GM21723 (cell line): ENCODE results near the gene YTHDF1.
"Not testable (repeated sequence)": the region's sequence is repeated elsewhere in the genome, so short reads cannot be mapped to it uniquely, and the experiment has no call there.

Source experiments
- ATAC-seq: cut with Tn5 transposase; IDR thresholded peaks from one replicate; pipeline ENCODE4 v1.9.1; 2021; ENCODE audit warnings: mild to moderate bottlenecking, moderate library complexity; ENCODE audit not compliant: unreplicated experiment

The YTHDF1 gene

DNA sequence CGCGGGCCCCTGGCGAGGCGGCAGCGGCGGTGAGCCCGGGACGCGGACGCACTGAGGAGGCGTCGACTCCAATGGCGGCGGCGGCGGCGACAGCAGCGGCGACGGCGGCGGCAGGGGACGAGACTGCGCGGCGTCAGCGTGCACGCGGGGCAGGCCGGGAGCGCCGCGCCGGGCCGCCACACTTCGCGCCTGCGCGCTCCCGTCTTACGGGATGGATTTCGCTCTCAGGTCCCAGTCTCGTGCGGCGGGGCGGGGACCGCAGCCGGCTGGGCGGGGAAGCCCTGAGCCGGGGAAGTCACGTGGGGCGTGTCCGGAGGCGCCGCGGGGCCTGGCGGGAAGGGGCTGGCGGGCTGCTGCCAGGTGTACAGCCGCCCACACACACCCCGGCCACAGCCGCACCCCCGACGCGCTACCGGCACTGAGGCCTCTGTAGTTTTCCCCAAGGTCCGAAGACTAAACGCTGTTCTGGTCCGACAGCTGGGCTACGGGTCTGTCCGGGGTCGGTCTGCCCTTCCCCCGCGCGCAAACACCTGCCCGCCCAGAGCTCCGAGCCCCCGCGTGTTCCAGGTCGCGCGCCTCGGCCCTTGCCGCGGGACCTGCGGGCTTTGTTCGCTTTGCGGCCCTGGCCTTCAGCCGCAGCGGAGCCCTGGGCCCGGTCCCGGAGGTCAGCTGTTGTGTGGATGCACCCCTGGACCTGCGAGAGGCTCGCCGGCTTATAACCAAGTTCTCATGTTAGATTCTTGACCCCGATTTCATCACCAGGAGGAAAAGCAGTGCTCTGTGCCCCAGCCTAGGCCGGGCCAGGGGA, at the start of gene YTHDF1:
YTHDF1 (minus strand) TSS at position 91 of the 808 bp plus-strand sequence. CDS start 239 bp downstream, outside the sequence.
- ATAC-seq, result peak; percentile 85

- no peak for ATAC-seq
These were observed 48.6 kb upstream of the YTHDF1 start for GRCh38 chr20:63264519-63264918.

- no peak for ATAC-seq
These were observed 48.1 kb upstream of the YTHDF1 start for GRCh38 chr20:63264000-63264399.

- ATAC-seq, result no peak
These were observed 46.9 kb upstream of the YTHDF1 start for GRCh38 chr20:63262836-63263235.

- ATAC-seq, result no peak
These were observed 46.0 kb upstream of the YTHDF1 start for GRCh38 chr20:63261795-63262528.

DNA sequence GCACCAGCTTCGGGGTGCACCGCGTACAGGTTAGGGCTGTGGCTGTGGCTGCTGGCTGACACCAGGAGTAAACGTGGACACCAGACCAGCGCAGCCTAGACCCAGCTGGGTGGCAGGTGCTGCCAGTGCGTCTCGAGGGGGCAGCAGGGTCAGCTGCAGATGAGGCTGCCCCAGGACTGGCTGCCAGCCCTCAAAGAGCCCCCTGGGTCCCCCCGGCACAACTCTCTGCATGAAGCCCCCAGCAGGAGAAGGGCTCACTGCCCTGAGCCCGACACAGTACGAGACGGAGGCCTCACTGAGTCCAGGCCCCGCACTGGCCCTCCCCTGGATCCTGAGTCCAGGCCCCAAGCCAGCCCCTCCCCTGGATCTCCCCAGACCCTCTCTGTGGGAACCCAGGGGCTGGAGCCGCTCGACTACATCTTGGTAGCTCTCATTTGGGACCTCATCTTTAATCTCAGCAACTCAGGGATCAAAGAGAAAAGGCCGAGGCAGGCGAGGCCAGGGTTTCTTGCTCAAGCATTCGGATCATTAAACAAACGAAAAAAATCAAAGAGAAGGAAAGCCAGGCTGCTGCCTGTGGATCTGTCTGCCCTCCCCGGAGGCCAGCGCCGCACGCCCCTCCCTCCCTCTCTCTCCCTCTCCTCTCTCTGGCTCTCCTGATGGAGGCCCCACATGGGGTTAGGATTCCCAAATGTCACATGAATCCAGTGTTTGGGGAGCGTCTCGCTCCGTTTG, 45.3 kb upstream of the YTHDF1 start:
- ATAC-seq, result no peak

DNA sequence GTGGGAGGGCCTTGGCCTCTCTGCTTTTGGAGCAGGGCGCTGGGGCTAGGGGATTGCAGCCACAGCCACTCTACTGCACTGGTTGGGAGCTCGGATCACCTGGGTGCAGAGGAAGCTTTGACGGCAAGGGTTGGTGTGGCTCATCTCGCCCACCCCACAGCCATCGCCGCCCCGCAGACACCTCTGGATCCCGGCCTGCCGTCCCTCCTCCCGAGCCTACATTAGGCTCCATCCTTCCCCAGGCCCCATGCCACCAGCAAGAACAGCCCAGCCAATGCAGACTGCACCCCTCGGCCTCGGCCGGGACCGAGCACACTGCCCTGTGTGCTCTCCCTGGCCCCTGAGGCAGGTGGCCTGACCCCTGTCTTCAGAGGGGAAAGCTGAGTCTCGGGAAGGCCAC, 44.6 kb upstream of the YTHDF1 start:
- no peak for ATAC-seq

DNA sequence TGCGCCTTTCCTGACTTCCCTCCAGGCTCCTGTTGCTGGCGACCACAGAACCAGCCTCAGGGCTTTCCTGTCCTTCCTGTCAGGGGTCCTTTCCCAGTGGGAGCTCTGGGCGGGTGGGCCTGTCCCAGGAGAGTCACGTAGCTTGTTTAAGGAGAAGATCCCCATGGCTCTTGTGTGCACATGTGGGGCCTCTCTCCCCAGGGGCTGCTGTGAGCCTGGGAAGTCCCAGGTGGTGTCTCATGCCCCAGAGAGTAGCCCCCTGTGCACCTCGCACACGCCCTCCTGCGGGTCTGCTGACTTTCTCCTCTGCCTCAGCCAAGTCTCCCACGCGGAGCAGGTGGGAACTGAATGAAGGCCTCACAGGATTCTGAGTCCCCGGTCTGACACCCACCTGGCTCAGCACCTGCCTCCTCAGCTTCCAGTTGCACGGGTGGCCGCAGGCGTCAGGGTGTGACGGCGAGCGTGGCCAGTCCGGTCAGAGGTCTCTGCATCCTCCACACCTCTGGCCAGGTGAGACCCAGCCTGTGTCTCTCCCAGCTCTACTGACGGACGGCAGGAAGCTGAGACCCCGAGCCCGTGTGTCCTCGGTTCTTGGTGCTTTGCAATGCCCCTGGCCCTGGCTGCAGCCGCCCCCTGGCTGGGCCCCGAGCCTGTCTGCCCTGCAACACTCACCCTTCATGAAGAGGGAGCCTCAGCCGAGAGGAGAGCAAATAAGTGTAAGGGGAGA, 44.0 kb upstream of the YTHDF1 start:
- ATAC-seq, result no peak

- ATAC-seq, result no peak
These were observed 42.9 kb upstream of the YTHDF1 start for GRCh38 chr20:63258781-63259180.

DNA sequence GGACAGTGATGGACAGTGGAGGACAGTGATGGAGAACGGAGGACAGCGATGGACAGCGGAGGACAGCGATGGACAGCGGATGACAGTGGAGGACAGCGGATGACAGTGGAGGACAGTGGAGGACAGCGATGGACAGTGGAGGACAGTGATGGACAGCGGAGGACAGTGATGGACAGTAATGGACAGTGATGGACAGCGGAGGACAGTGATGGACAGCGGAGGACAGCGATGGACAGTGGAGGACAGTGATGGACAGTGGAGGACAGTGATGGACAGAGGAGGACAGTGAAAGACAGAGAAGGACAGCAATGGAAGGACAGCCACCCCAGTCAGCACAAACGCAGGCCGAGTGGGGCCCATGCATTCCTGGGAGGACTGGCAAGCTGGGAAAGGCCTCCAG, 41.7 kb upstream of the YTHDF1 start:
- no peak for ATAC-seq

DNA sequence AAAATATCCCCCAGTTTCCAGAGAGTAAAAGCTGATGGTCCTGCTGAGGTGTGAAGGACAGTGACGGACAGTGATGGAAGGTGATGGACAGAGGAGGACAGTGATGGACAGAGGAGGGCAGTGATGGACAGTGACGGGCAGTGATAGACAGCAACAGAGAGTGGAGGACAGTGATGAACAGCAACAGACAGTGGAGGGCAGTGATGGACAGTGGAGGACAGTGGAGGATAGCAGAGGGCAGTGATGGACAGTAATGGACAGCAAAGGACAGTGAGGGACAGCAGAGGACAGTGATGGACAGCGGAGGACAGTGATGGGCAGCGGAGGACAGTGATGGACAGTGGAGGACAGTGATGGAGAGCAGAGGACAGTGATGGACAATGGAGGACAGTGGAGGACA, 41.0 kb upstream of the YTHDF1 start:
- ATAC-seq, result no peak

DNA sequence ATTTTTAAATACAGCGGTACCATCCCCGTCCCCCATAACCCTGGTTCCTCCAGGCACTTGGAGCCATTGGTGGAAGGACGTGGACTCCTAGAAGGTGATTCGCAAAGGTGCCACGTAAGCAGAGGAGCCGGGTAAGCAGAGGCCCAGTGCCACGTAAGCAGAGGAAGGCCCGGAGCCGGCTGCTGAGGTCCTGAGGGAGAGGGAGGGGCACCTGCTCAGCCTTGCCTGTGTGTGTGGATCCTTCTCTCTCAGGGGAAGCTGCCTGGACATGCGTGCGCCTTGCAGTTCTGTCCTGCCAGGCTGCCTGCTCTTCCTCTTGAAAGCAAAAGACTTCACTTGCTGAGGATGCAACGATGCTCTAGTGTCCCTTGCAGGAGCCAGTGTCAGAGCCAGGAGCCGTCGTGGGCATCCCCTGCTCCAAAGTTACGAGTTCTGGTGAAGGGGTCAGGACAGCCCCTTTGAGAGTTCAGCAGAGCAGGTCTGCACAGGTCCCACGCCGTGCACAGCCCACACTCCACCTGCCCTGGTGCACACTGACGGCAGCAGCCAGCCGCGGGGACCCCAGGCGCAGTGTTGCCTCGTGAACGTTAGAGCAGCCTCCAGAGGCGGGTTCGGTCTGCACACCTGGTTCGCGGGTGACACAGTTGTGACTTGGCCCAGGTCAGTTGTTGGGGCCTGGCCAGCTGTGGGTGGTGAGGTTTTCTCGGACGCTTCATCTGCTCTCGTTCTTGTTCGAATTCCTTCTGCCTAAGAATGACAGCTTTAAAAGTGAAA, 40.2 kb upstream of the YTHDF1 start:
- ATAC-seq, result no peak

GRCh38 chr20:63254606-63255384, 38.9 kb upstream of the YTHDF1 start:
- ATAC-seq, result no peak

DNA sequence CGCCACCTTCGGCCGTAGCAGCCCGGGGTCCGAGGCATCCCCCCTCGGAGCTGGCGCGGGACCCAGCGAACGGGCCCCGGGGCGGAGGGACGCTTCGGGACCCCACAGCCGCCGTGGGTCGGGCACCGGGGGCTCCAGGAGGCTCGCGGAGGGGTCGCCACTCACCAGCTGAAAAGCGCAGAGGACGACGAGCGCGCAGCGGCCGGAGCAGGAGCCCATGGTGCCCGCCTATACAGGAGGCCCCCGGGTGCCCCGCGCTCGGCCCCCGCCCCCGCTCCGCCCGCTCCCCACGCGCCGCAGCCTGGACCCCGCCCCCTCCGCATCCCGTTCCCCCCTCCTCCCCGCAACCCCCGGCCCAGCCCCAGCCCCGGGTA, 38.3 kb upstream of the YTHDF1 start, which contains the start of gene NKAIN4:
NKAIN4 (minus strand) TSS at position 232 of the 374 bp plus-strand sequence; CDS start at position 219, 13 bp downstream.
- ATAC-seq, result no peak

- ATAC-seq, result no peak
These were observed 37.7 kb upstream of the YTHDF1 start for GRCh38 chr20:63253438-63254231.

DNA sequence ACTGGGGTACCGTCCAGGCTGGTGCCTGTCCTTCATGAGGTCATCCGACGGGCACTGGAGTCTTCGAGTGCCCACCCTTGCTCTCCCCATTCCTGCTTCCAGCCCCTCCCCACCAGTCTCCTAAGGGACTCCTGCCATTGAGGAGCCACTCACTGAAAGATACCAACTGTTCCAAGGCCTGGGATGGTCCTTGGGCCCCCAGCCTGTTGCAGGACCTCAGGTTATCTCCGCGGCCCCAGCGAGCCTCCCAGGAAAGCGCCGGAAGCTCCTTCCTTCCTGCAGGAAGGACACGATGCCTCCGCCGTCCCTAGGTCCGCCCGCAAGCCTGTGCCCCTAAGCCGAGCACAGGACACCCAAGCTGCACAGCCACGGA, 37.1 kb upstream of the YTHDF1 start:
- no peak for ATAC-seq

GRCh38 chr20:63252284-63252711, 36.4 kb upstream of the YTHDF1 start:
- no peak for ATAC-seq

- ATAC-seq, result not testable (repeated sequence)
These were observed 35.4 kb upstream of the YTHDF1 start for GRCh38 chr20:63251350-63251749.
